IPS-20b (cell line): ENCODE data around the gene NAA11.

Experiments
- H3K27ac ChIP-seq: one replicate; pipeline ENCODE4 v1.5.1; 2013; ENCODE audit warnings: low read length
- H3K27me3 ChIP-seq: 2 replicates; pipeline ENCODE4 v1.6.1; 2013; ENCODE audit warnings: mild to moderate bottlenecking, low read length, inconsistent platforms; ENCODE audit not compliant: insufficient read depth
- H3K36me3 ChIP-seq: 2 replicates; pipeline ENCODE4 v1.6.1; 2013; ENCODE audit warnings: low read depth, mild to moderate bottlenecking, inconsistent platforms, low read length, moderate library complexity; ENCODE audit not compliant: insufficient read depth
- H3K4me1 ChIP-seq: 2 replicates; pipeline ENCODE4 v1.6.1; 2013; ENCODE audit warnings: mild to moderate bottlenecking, control low read depth, inconsistent platforms, low read length, moderate library complexity; ENCODE audit not compliant: insufficient read depth
- H3K4me3 ChIP-seq: 2 replicates; pipeline ENCODE4 v1.5.1; 2013; ENCODE audit warnings: mild to moderate bottlenecking, low read length, inconsistent platforms
- H3K9ac ChIP-seq: 2 replicates; pipeline ENCODE4 v1.6.1; 2013; ENCODE audit warnings: low read depth, mild to moderate bottlenecking, inconsistent platforms, low read length, moderate library complexity
- H3K9me3 ChIP-seq: 2 replicates; pipeline ENCODE4 v1.6.1; 2013; ENCODE audit warnings: mild to moderate bottlenecking, low read depth, low read length, inconsistent platforms; ENCODE audit not compliant: insufficient read depth

NAA11 gene

DNA sequence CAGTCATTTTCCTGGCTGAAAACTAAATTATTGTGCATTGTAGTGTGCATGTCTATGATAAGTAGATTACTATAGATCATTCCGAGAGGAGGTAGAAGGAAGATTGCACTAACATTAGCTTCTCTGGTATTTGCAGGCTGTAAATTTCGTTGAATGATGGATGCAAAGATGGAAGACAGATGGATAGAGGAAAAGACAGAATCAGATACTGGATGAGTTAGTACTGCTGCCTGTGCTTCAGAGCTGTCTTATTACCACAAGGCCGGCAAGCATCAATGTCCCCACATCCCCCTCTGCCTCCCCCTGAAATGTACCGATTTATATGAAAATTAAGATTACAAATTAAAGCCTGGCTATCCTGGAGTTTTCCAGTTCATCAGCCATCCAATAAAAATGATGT, 17.7 kb downstream of the NAA11 start:
- no peaks in the 10 kb centered on the region for H3K9me3 ChIP-seq
- no peak overlapping the region for H3K9ac ChIP-seq
- H3K4me3 ChIP-seq = no peak overlapping the region
- no peaks in the 10 kb centered on the region for H3K4me1 ChIP-seq
- no peaks in the 10 kb centered on the region for H3K36me3 ChIP-seq
- H3K27me3 ChIP-seq = no peaks in the 10 kb centered on the region
- H3K27ac ChIP-seq = no peak overlapping the region

DNA sequence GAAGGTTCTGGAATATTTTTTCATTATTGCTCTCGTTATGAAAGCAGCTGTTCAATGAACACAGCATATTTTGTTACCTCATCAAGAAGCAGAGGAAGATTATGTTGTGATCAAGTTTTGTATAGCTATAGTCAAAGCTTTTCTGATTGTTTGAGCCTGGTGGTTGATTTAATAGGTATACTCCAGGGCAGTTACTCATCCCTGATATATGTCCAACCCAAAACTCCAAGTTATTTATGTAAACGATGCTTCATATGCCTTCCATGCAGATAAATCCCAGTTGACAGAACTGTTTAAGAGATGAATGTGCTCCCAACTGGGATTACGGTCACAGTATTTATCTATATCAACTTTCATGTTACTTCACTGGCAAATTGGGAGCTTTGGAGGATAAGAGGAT, 19.1 kb downstream of the NAA11 start:
- Histone ChIP-seq H3K27me3 (no peaks in the 10 kb centered on the region), H3K27ac (no peak overlapping the region), H3K4me3 (no peak overlapping the region), H3K36me3 (no peaks in the 10 kb centered on the region), H3K9me3 (no peaks in the 10 kb centered on the region), H3K4me1 (no peaks in the 10 kb centered on the region), H3K9ac (no peak overlapping the region)

DNA sequence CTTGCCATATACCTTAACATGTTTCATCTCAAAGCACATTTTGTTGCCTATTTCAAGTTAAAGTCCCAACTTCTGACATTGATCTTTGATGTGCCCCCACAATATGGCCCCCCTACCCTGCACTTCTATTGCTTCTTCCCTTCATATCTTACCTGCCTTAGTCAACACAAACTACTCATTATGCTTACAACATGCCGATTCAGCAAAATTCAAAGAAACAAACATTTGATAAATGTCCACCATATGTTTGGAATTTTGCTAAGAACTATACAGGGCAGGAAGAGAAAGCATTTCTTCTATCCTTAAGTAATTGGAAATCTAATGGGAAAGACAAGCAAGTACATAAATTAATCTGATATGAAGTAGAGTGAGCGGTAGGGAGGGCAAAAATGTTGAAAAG, 25.6 kb downstream of the NAA11 start:
- Histone ChIP-seq H3K4me3 (no peak overlapping the region), H3K27ac (no peak overlapping the region), H3K9me3 (no peaks in the 10 kb centered on the region), H3K27me3 (no peaks in the 10 kb centered on the region), H3K9ac (no peak overlapping the region), H3K4me1 (no peaks in the 10 kb centered on the region), H3K36me3 (no peaks in the 10 kb centered on the region)

DNA sequence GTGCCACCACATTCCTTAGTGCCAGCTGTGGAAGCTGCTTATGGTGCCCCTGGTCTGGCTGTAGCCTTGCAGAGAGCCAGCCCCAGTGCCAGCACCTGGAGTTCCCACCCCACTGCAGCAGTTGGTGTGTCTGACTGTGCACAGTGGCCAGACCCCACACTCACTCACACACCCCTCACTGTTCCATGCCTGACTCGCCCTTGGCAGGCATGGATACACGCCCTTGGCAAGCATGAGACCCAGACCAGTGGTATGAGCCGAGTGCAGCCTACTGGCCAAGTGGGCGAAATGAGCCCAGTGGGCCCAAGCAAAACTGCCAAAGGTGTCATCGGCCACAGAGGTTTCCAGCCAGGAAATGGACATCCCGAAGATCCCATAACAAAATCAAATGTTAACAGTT, 27.4 kb downstream of the NAA11 start:
- Histone ChIP-seq H3K9ac (no peak overlapping the region), H3K27ac (no peak overlapping the region), H3K4me1 (no peaks in the 10 kb centered on the region), H3K4me3 (no peak overlapping the region), H3K27me3 (no peaks in the 10 kb centered on the region), H3K36me3 (no peaks in the 10 kb centered on the region), H3K9me3 (no peaks in the 10 kb centered on the region)

DNA sequence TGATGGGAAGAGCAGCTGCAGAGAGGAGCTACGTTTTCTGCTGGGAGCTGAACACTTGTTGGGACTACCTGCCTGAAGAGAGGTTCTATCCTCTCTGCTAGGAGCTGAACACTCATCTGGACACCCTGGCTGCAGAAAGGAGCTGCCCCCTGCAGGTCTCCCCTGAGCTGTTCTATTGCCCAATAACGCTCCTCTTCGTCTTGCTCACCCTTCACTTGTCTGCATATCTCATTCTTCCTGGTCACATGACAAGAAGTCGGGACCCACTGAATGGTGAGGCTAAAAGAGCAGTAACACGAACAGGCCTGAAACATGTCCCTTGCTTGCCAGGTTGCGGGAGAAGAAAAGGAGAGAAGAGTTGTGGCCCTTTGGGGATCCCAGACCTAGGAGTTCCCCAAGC, 27.8 kb downstream of the NAA11 start:
- Histone ChIP-seq H3K27me3 (no peaks in the 10 kb centered on the region), H3K9ac (no peak overlapping the region), H3K4me1 (no peaks in the 10 kb centered on the region), H3K27ac (no peak overlapping the region), H3K36me3 (no peaks in the 10 kb centered on the region), H3K9me3 (no peaks in the 10 kb centered on the region), H3K4me3 (no peak overlapping the region)

DNA sequence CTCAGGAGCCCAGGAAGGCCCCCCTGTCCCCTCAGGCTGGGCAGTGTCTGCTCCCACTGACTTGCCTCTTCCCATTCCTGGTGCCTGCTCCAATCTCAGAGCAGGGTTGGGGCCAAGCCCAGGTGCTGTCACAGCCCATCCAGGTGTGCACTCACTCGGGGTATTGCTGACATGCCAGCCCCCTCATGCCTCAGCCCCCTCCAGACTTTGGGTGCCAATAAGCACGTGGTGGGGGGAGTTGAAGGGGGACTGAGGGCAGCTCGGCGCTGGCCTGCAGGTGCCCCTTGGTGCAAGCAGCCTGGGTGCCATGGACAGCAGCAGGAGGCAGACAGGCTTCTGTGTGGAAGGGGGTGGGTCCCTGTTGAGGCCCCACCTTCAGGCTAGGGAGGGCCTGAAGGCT, 28.4 kb downstream of the NAA11 start:
- Histone ChIP-seq H3K9me3 (no peaks in the 10 kb centered on the region), H3K27ac (no peak overlapping the region), H3K4me1 (no peaks in the 10 kb centered on the region), H3K9ac (no peak overlapping the region), H3K27me3 (no peaks in the 10 kb centered on the region), H3K36me3 (no peaks in the 10 kb centered on the region), H3K4me3 (no peak overlapping the region)

DNA sequence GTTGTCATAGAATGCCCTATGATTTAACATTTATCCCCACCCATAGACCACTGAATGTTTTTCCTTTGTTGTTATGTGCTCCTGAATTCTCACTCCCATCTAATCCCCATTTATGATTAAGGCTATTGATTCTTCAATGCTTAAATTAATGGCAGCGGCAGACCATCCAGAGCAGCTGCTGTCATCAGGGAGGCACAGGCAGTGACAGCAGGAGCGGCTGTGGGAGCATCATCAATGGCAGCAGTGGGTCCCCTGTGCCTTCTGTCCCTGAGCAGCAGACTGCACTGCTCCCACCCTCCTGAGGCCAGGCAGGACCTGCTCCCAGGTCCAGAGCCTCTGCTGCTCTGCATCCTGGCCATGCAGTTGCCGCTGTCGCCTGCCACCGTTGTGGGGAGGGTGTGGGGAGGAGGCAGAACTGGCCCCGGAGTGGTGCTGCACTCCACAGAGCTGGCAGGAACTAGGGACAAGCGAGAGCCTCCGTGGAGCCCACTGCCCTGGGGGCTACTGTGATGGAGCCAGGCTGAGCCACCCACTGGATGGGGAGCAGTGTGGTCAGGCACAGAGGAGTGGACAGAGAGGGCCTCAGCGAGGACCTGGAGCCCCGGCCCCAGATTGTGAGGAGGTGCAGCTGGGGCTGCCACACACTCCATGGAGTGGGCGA, 29.0 kb downstream of the NAA11 start:
- H3K27me3 ChIP-seq = no peaks in the 10 kb centered on the region
- no peaks in the 10 kb centered on the region for H3K36me3 ChIP-seq
- no peak overlapping the region for H3K9ac ChIP-seq
- no peak overlapping the region for H3K4me3 ChIP-seq
- no peaks in the 10 kb centered on the region for H3K9me3 ChIP-seq
- no peak overlapping the region for H3K27ac ChIP-seq
- no peaks in the 10 kb centered on the region for H3K4me1 ChIP-seq

DNA sequence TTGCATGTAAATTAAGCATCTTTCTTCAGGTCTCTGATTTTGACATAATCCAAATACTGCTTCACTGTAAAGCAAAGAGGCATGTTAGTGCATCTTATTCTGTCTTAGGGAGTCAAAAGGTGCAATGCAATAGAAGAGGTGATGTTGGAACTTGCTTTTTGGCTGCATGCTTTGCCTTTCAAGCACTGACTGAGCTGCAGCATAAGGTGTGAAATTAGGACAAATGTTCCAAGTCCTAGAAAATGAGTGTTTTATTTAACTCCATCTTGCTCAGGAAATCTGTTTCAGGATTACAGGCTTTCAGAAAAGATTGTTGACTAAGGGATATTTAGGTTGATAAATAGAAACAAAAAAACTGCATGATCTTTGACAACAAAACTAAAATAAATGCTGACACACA, 30.8 kb downstream of the NAA11 start:
- Histone ChIP-seq H3K4me3 (no peak overlapping the region), H3K36me3 (no peaks in the 10 kb centered on the region), H3K9me3 (no peaks in the 10 kb centered on the region), H3K9ac (no peak overlapping the region), H3K4me1 (no peaks in the 10 kb centered on the region), H3K27me3 (no peaks in the 10 kb centered on the region), H3K27ac (no peak overlapping the region)

DNA sequence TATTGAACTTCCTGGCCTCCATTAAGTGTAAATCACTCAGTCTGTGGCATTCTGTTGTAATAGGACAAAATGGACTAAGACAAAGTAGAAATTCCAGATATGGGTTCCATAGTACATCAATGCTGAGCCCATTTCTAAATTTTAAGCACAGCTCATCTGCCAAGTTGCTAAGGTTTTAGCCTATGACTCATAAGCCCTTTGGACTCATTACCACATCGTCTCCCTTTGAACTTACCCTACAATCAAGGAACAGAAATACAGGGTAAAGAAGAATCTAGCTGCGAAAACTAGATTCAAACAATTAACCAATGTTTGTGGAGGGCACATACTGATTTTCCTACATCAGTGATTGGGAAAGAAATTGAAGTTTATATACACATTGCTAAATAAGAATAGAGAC, 31.8 kb downstream of the NAA11 start:
- Histone ChIP-seq H3K4me1 (no peaks in the 10 kb centered on the region), H3K4me3 (no peak overlapping the region), H3K27me3 (no peaks in the 10 kb centered on the region), H3K9me3 (no peaks in the 10 kb centered on the region), H3K27ac (no peak overlapping the region), H3K9ac (no peak overlapping the region), H3K36me3 (no peaks in the 10 kb centered on the region)

DNA sequence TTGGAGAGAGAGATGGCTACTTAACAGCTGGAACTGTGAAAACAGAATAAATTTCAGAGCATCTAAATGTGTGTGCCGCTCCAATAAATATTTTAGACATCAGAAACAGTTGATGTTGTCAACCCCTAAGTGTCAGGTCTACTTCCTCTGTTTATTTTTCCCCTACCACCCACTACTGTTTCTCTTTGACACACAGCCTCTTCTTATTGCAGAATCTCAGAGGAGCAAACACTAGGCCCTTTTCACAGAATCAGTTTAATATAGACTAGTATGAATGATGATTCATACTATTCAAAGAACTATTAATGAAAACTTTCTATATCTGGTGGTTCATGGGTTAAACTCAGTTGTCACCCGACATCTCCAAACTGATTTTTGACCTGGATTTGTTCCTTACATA, 33.9 kb downstream of the NAA11 start:
- no peaks in the 10 kb centered on the region for H3K27me3 ChIP-seq
- no peak overlapping the region for H3K9ac ChIP-seq
- no peaks in the 10 kb centered on the region for H3K4me1 ChIP-seq
- no peaks in the 10 kb centered on the region for H3K36me3 ChIP-seq
- no peak overlapping the region for H3K4me3 ChIP-seq
- H3K9me3 ChIP-seq = no peaks in the 10 kb centered on the region
- no peak overlapping the region for H3K27ac ChIP-seq

DNA sequence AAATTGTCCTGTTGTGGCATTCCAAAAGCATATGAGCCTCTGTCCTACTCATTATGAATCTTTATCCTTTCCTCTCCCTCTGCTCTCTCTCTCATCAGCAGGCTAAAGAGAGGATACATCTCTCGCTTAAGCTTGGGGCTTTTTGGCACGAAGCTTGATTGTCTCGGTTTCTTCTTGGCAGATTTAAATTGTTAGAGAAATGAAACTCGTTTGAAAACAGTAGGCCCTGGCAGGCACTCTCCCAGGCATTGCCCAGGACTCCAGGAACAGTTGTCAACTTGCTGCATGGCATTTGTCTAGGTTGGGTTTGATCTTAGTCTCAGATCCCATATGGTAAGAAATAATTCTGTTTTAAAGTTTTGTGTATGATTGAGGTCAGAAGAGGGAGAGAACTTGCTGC, 35.5 kb downstream of the NAA11 start:
- no peaks in the 10 kb centered on the region for H3K27me3 ChIP-seq
- no peaks in the 10 kb centered on the region for H3K4me1 ChIP-seq

DNA sequence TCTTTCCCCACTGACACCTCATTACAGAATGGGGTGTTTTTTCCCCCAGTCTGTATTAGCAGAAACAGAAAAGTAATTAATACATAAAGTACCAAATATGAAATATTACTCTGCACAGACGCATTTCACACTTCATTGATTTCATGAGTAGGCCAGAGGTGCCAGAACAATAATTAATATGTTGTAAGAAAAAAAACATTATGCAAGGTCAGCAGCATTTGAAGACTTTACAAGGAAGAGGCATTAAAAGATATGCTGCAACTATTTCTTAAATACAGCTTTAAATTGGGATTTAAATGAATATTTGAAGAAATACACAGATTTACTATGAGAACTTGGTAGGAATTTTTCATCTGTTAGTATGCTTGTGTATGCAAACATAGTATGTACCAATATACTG, 37.7 kb downstream of the NAA11 start:
- Histone ChIP-seq H3K27ac (no peak overlapping the region), H3K9ac (no peak overlapping the region), H3K4me3 (no peak overlapping the region), H3K36me3 (no peaks in the 10 kb centered on the region), H3K9me3 (no peaks in the 10 kb centered on the region), H3K4me1 (no peaks in the 10 kb centered on the region), H3K27me3 (no peaks in the 10 kb centered on the region)

More for the DNA sequence above, 35.5 kb downstream of the NAA11 start:
- H3K36me3 ChIP-seq = no peaks in the 10 kb centered on the region
- H3K27ac ChIP-seq = no peak overlapping the region
- no peak overlapping the region for H3K9ac ChIP-seq
- H3K4me3 ChIP-seq = no peak overlapping the region
- no peaks in the 10 kb centered on the region for H3K9me3 ChIP-seq
